ENCODE data around the gene HELZ. TPM values are rescaled to one million over a fixed set of nuclear protein-coding genes. Genes with fewer than 3 reads are reported as not detected.

HELZ gene
- total RNA-seq, 1 donor from 2014 or later = 19.9 TPM

DNA sequence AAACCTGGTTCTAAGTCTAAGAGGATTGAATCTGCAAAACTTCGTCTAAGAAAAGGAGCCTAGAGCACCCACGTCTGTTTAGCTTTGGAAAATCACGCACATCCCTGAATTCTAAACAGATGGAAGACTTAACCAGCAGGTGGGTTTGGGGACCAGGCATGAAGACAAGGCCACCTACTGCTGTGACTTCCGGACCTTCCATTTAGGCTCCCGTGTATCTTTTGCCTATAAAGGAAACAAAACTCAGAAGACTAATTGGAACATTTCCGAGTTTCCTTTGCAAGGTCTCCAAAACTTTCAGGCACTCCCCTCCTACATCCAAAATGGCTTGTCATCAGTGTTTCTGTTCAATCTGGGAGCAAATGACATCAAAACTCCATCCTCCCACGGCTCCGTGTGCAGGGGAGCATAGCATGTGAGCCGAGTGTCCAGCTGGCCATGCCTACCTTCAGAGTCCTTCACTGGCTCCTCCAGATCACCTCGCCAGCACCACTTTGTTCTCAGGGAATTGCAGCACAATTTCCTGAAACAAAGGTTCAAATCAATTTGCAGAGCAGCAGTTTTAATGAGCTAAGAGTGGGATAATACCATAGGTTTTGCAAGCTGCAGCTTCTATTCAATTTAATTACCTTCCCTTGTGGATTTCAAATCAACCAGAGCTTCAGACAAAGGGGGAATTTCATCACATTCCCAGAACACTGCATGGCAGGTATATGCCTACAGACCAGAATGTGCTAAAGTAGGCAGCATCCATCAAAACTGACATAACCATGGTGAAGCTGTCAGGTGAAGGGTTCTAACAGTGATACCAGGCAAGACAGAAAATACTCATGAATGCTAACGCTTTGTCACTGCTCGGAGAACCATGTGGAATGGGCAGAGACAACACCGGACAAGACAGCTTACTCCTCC is 177.2 kb downstream of the HELZ start:
- ATAC-seq = no peak

DNA sequence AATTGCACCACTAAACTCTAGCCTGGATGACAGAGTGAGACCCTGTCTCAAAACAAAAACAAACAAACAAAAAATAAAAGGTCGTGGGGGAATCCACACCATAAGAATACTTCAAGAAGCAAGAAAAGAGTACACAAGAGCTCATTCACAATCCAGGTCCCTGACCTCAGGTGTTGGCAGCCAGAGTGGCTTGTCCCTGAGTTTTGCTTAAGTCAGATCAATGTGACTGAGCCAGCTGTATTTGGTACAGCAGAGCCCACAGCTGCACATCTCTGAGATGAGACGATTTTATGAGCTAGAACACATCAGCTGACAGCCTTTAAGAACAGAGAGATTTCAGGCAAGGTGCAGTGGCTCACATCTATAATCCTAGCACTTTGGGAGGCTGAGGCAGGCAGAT is 178.3 kb downstream of the HELZ start:
- ATAC-seq = no peak

DNA sequence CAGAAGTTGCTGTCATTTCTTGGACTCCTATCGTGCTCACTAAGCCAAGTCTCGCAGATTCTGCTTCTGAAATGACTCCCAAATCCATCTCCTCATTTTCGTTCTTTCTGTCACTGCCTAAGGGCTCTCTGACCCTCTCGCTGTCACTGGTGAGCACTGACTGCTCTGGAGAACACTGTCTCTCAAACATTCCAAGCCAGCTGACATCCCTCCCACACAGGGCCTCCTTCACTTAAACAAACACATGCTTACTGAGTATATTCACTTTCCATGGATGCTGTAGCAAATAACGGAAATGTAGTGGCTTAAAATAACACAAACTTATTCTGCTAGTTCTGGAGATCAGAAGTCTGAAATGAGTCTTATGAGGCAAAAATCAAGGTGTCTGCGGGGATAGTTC is 181.9 kb downstream of the HELZ start:
- ATAC-seq = no peak

DNA sequence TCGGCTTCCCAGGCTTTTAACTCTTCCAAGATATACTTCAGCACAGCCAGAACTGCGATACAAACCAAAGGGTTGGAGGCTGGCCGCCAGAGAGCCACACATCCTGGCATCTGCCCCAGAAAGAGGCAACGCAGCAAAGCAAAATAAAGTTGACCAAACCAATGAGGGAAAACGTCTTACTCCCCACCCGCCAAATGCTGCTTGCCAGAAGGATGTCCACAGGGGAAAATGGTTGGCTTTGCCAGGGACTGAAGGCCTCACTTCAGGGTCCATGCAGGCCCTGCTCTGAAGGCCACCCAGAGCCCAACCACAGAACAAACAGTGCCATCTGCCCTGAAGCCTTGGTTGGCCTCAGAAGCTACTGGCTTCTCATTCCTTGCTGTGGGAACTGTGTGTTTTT is 185.6 kb downstream of the HELZ start:
- no peak for ATAC-seq

DNA sequence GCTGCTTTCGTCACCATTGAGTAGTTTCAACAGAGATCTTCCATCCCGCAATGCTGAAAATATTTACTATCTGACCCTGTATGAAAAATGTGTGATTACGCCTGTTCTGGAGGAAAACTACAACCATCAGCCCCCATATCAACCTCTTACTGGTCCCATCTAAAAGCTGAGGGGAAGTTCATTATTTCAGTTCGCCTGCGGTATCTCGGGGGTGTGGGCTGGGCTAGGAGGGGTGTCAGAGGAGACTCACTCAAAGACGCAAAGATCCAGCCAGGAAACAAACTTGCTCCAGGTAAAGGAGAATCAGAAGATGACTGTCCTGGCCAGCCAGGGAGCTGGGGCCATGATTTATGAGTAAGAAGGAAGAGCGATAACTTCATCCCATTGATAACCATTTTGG is 187.0 kb downstream of the HELZ start:
- ATAC-seq = no peak

DNA sequence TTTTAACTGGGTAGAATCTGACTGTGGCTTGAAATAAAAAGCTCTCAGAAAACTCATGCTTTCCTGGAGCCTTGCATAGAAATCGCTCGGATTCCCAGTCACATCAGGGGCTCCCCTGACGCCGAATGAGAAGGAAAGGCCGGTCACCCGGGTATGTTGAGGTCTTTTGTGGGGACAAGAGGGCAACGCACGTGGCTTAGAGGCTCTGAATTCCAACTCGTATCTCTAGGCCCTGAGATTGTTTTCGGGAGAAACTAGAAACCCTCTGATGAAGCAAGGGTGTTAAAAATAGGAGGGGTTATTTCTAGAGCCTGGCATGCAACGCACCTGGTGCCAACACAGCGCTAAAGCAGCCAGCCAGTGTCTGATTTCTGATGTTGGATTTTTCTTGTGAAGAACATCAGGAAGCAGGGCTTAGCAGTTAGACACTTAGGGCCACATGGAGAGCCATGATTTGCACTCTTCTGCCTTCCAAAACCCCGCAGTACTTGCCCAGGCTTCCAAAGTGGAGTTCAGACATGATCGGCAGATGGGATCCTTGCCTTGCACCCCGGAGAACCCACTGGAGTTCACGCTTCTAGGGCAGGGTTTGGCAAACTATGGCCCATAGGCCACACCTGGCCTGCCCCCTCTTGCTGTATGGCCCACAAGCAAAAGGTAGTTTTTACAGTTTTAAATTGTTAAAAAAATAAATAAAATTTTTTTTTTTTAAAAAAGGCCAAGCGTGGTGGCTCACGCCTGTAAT is 188.1 kb downstream of the HELZ start:
- no peak for ATAC-seq

DNA sequence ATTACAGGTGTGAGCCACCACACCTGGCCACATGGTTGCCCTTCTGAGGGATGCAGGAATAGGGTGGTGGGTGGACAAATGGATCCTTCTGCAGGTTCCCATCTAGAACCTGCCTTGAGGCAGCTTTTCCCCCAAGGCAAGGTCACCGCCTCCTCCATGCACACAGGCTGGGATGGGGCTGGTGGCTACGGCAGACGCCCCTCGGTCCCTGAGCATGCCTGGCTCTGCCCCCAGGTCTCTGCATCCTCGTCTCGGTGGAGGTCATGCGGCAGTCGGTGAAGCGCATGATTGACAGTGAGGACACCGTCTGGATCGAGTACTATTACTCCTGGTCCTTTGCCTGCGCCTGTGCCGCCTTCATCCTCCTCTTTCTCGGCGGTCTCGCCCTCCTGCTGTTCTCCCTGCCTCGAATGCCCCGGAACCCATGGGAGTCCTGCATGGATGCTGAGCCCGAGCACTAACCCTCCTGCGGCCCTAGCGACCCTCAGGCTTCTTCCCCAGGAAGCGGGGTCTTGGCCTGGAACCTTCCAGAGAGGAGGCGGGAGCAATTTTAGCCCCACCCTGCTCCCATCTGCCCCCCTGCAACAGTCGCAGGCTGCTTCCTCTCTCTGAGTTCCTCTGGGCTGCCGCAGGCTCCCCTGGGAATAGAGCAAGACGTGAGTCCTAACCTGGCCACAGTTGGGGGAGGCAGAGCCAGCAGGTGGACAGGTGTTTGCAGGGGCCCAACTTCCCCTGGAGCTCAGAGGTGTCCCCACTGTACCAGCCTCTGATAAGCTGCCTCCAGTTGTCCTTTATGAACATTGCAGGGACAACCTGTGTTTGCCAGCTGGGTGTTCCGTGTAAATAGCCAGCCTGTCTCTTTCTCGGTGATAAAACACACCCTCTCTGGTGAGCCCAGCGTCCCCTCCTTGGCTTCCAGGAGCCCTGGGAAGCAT is 188.9 kb downstream of the HELZ start:
- ATAC-seq = no peak

DNA sequence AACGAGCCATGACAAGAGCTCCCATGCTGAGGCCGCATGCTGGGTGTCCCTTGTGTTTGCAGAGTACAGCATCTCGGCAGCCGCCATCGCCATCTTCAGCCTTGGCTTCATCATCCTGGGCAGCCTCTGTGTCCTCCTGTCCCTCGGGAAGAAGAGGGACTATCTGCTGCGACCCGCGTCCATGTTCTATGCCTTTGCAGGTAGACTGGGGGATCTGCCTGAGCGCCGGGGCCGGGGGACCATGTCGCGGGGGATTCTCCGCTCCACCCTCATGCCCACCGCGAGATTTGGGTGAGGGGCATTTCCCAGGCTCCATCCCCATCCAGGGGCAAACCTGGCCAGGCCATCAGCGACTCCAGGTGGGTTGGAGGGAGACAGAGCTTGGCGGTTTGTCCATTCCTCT is 190.0 kb downstream of the HELZ start:
- no peak for ATAC-seq

DNA sequence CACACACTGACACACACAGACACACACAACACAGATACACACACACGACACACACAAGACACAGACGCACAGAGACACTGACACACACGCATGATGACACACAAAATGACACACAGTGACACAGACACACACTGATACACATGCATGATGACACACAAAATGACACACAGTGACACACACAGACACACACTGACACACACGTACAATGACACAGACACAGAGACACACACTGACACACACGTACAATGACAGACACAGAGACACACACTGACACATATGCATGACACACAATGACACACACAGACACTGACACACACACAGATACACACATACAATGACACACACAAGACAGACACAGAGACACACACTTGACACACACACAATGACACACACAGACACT is 190.4 kb downstream of the HELZ start:
- ATAC-seq = no peak

DNA sequence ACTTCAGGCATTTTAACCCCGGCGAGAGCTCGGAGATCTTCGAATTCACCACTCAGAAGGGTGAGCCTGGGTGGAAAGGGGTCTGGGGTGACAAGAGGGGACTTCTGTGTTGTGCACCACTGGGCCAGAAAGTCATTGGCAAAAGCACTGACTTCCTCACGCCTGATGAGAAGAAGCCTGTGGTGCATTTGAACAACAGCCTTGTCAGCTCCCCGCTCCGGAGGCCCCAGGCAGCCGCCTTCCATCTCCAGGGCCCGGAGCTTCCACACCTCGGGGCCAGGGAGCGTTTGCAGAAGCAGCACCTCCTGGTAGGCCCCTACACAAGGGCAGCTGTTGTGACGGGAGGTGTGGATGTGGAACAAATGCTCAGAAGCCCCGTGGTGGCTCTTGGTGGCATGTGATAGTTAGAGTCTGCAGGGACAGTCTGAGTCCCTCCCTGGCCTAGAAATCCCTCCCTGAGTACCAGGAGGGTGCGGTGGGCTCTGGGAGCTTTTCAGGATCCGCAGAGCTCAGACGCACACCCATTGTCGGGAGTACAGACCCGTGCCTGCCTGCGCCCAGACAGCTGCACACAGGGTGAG is 190.9 kb downstream of the HELZ start:
- ATAC-seq = no peak

DNA sequence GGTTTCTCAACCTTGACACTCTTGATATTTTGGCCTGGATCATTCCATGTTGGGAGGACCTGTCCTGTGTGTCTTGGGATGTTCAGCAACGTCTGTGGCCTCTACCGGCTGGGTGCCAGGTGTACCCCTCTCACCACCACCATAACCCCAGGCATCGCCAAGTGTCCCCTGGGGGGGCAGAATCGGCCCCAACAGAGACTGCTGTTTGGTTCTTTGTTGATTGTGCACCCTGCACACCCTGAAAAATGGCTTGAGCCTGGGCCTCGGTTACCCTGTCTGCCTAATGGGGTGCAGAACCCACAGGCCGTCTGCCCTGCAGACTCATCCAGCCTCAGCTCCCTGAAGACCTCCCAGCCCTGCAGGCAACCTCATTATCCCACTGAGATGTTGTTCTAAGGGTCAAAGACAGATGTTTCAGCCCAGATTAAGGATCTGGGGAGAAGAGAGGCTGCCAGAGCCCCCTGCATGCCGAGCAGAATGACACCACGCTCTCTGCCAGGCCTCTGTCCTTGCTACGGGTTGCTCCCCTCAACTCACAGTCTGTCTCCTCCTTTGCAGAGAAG is 191.5 kb downstream of the HELZ start:
- ATAC-seq = no peak

DNA sequence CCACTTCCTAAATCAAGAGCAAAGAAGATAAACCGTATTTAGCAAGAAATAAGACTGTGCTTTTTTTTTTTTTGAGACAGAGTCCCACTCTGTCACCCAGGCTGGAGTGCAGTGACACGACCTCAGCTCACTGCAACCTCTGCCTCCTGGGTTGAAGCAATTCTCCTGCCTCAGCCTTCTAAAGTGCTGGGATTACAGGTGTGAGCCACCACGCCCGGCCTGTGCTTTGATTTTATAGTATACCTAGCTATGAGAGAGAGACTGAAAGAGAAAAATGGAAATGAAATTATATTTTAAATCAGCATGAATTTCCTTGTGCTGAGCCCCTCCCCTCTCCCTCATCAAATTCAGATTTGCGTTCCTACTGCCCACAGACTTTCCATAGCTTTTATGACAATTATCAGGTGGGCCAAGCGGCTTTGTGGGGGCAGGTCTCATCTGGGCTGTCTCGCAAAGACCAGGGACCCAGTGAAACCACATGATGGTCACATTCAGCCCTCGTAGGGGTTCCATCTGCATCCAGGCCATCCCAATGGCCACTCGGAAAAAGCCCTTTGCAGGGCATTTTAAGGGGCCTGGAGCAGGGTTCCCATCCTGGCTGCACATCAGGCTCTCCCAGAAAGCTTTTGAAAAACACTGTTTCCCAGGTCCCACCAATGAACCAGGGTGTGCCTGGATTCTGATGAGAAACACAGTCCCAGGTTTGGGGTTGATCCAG is 192.1 kb downstream of the HELZ start:
- ATAC-seq = no peak

DNA sequence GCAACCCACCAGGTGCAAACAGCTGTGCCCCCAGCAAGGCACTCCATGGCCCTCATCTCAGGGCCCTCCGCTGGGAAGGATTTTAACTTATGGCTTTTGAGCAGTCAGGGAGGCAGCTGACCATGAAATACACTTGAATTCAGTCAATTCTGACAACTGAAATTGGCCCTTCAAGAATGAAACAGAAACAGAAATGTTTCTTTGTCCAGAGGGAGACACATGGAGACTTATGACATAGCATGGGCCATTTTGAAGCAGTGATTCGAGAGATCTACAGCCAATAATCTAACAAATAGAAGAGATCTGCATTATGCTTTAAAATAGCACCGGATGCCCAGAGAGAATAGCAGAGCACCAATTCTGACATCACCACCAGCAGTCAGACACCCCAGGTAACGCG is 193.2 kb downstream of the HELZ start:
- no peak for ATAC-seq

DNA sequence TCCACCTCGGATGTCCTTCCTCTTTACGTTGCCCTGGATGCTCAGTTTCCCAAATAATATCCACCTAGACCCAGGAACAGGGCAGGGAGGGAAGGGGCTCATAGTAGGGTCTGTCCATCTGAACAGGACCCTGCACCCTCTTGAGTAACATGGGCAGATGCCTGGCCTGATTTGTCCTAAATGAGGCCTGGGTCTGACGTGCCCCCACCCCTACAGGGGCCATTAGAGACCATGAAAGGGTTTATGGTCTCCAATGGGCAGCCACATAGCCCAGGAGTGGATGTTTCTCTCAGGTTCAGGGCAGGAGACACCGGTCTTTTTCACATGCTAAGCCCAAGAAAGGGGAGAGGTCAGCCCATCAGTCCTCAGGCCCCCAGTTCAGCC is 193.8 kb downstream of the HELZ start:
- ATAC-seq = no peak

DNA sequence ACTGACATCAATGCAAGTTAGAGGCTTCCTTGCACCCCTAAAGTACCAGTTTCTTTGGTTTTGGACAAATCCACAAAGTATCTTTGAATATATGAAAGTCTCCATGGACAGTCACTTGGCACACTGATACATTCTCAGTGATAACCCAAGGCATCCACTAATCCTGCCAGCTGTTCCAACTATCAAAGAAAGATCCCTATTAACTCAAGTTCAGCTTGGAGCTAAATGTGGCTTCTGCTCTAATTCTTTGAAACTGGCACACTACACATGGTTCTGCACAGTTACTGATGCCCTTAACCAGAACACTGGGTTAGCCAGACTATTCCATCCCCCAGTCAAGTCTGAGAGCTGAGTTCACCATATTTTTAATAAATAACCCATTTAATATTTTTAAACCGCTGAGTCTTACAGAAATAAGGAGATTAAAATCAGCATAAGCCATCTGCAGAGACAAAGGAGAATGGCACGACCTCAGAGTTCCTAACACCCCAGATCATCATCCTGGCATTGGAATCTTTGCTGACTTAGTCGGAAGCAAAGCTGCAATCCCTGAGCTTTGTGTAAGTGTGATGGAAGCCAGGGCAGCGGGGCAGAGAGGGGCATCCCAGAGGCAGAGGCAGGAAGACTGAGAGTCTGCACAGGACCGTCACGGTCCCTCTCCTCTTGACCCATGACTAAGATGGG is 194.4 kb downstream of the HELZ start:
- ATAC-seq = no peak

DNA sequence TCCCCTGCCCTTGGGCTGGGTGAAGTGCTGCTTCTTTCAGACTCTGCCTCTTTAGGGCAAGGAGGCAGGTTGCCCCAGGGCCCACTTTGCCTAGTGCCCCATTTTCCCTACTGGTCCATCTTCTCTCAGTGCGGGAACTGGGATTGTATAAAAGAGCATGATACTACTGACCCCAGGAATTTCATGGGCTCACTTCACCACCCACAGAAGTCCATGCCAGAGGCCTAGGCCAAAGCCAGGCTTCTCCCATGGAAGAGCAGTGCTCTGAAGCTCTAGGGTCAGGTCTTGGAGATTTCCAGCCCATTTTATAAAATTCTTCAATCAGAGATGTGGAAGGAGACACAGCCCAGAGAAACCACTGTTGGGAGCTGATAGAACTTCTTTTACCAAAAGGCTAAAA is 194.9 kb downstream of the HELZ start:
- ATAC-seq = no peak

DNA sequence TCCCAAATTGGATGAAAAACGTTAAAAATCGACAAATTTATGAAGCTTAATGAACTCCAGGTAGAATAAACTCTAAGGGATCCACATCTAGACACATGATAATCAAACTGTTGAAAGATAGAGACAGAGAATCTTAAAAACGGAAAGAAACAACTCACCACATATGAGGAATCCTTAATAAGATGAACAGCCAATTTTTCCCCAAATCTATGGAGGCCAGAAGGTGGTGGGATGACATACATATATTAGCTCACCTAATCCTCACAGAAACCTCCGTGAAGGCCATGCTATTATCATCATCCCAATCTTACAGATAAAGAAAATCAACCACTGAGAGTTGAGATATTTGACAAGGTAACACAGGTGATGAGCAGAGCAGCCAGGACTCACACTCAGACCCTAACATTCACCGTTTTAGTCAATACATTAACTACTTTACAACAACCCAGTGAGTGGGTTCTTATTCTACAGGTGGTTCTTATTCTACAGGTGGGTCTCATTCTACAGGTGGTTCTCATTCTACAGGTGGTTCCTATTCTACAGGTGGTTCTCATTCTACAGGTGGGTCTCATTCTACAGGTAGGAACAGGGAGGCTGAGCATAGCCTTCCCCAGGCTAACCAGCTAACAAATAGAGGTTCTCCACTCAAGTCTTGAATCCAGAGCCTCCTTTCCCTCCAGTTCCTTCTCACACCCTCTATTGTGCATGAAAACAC is 195.8 kb downstream of the HELZ start:
- ATAC-seq = no peak

DNA sequence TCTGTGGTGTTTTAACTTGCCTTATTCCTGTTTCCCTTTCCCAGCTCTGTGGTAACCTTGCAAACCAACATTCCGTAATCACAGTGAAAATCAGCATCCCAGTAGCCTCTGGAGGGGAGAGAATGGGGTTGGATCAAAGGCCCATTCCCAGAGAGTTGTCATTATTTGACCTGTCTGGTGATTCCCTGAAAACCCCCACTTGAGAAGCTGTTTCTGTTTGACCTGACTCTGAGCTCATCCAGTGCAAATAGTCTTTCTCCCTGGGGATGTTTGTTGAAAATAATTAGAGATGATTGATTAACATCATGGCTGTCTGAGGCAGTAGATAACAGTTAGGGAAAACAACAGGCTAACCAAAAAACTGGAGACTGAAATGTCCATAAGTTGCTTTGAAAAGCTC is 197.6 kb downstream of the HELZ start:
- no peak for ATAC-seq

DNA sequence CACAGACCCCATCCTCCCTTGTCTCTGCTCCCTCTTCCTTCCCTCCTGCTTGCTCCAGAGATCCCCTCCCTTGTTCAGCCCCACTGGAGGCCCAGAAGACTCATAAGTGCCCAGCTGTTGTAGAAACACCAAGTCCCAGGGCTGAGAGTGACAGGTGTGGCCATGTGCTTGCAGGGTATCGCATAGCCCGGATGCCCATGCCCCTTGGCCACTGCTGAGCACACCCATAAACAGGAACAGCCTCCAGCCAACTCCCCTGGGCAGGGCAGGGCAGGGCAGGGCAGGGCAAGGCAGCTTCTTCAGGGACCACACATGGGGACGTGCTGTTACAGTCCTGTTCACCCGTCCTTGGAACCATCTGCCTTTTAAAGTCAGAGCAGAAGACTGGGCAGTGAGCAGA is 198.6 kb downstream of the HELZ start:
- ATAC-seq = no peak

DNA sequence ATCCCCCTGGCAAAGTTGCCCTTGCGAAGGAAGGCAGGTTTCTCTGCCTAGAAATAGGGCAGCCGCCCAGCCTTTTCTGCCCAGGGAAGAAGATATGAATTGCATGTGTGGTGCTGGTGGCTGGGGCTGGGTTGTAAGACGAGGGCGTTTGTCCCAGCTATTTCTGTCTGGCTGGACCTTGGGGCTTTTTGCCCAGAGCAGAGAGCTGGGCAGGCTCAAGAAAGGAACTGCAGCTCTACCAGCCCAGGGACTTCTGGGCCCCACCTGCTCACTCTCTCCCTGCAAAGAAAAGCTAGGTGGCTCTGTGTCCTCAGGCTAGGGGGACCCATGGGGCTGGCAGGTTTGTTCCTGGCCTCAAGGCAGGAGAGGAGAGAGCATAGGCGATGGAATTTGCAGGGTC is 200.1 kb downstream of the HELZ start:
- ATAC-seq = no peak

All from esophagus mucosa (tissue), 1 donor.